Erythroblast (primary cell): ENCODE data around the gene DOK5.

Experiments used
- GATA1 ChIP-seq: IDR thresholded peaks from 2 replicates; pipeline ENCODE4 v1.6.1; 2011; ENCODE audit warnings: low read depth, mild to moderate bottlenecking, control low read depth, low read length, moderate library complexity
- POLR2A ChIP-seq: IDR thresholded peaks from 2 replicates; pipeline ENCODE4 v1.6.1; 2011; ENCODE audit warnings: mild to moderate bottlenecking, low read length

GRCh38 chr20:54525916-54526590, 50.7 kb downstream of the DOK5 start:
- TF ChIP-seq POLR2A: no peak
- TF ChIP-seq GATA1: no peak
